Tibial nerve (tissue), 4 donors: Measurements from ENCODE around the gene LATS2. TPM values are rescaled to one million over a fixed set of nuclear protein-coding genes. Genes with fewer than 3 reads are reported as not detected.

Experiments
- DNase-seq, 2 donors: peaks; one replicate each; pipeline ENCODE4 v3.0.0-alpha.2; 2019; ENCODE audit warnings: low spot score in 2 of 2
- H3K27ac ChIP-seq, 4 donors: fragments of 200-600 bp; sonication (generic) in 3 of 4; one replicate each; pipeline ENCODE4 v1.5.1; 2017 to 2019; ENCODE audit warnings: mild to moderate bottlenecking in 1 of 4
- H3K27me3 ChIP-seq, 2 donors: fragments of 200-600 bp; sonication (generic) in 1 of 2; one replicate each; pipeline versions ENCODE4 v1.5.1 to v1.6.0; 2017 to 2019
- H3K36me3 ChIP-seq, 3 donors: fragments of 200-600 bp; sonication (generic); one replicate each; pipeline ENCODE4 v1.5.1; 2018 to 2019
- H3K4me1 ChIP-seq, 4 donors: fragments of 200-600 bp; sonication (generic) in 3 of 4; one replicate each; pipeline ENCODE4 v1.5.1; 2017 to 2019
- H3K4me3 ChIP-seq, 4 donors: fragments of 200-600 bp; sonication (generic) in 3 of 4; one replicate each; pipeline ENCODE4 v1.5.1; 2017 to 2019; ENCODE audit warnings: mild to moderate bottlenecking in 1 of 4, moderate library complexity in 1 of 4
- H3K9me3 ChIP-seq, 4 donors: fragments of 200-600 bp; sonication (generic) in 3 of 4; one replicate each; pipeline ENCODE4 v1.5.1; 2017 to 2019
- CTCF ChIP-seq, 5 experiments: fragments of 200-600 bp in 3 of 5; fragments of 450-650 bp in 2 of 5; sonication (generic) in 3 of 5; IDR thresholded peaks; one replicate each; pipeline ENCODE4 v1.5.1; 2016 to 2019; ENCODE audit warnings: antibody characterized with exemption in 5 of 5, mild to moderate bottlenecking in 3 of 5, moderate library complexity in 2 of 5
- EP300 ChIP-seq, 2 donors: sonication (generic); formaldehyde crosslinking; IDR thresholded peaks; one replicate each; pipeline ENCODE4 v1.6.1; 2017; ENCODE audit warnings: antibody characterized with exemption in 2 of 2, mild to moderate bottlenecking in 1 of 2
- POLR2A ChIP-seq, 2 donors: fragments of 450-650 bp; IDR thresholded peaks; one replicate each; pipeline ENCODE4 v1.6.1; 2017; ENCODE audit warnings: antibody characterized with exemption in 2 of 2, mild to moderate bottlenecking in 2 of 2, moderate library complexity in 2 of 2
- WGBS, 2 donors: methylation state at CpG; one replicate each; pipeline ENCODE4 v1.1.5; 2018; 5-methylcytosine and 5-hydroxymethylcytosine counted together
- total RNA-seq, 4 donors: library from RNA; depleted of rRNA; stranded (reverse); fragments of >200 nt; gene quantifications; one replicate each; pipeline ENCODE4 v1.1.0, GENCODE V29; 2016

LATS2 gene
- total RNA-seq, 4 donors from 2014 or later, result 40.2 to 49.4 (median 42.3) TPM

GRCh38 chr13:21101865-21102576 is 40.6 kb upstream of the LATS2 start:
- Histone ChIP-seq H3K27me3 (no peaks in the 10 kb centered on the region), H3K9me3 (no peaks in the 10 kb centered on the region), H3K36me3 (no peaks in the 10 kb centered on the region), H3K4me1 (no peaks in the 10 kb centered on the region), H3K27ac (no peak overlapping the region), H3K4me3 (no peak overlapping the region)
- TF ChIP-seq EP300 (IDR thresholded peaks at IDR 0.05) (no peak), POLR2A (IDR thresholded peaks at IDR 0.05) (no peak), CTCF (IDR thresholded peaks at IDR 0.05) (no peak)
- WGBS, 2 donors, result 83 to 92% methylated on average over 12 of the region's 12 CpGs
- no peak for DNase-seq

GRCh38 chr13:21100994-21101757 is 39.8 kb upstream of the LATS2 start:
- TF ChIP-seq EP300 (IDR thresholded peaks at IDR 0.05) (no peak), CTCF (IDR thresholded peaks at IDR 0.05) (no peak), POLR2A (IDR thresholded peaks at IDR 0.05) (no peak)

GRCh38 chr13:21100211-21100610 is 38.8 kb upstream of the LATS2 start:
- 86 to 90% methylated on average over 7 of the region's 7 CpGs for WGBS, 2 donors
- H3K36me3 ChIP-seq, result no peaks in the 10 kb centered on the region
- no peak for DNase-seq
- H3K27me3 ChIP-seq, result no peaks in the 10 kb centered on the region
- H3K9me3 ChIP-seq, result no peaks in the 10 kb centered on the region
- H3K27ac ChIP-seq, result no peak overlapping the region
- no peaks in the 10 kb centered on the region for H3K4me1 ChIP-seq
- H3K4me3 ChIP-seq, result no peak overlapping the region
- TF ChIP-seq CTCF (IDR thresholded peaks at IDR 0.05), result no peak
- no peak for TF ChIP-seq POLR2A (IDR thresholded peaks at IDR 0.05)
- no peak for TF ChIP-seq EP300 (IDR thresholded peaks at IDR 0.05)

More at GRCh38 chr13:21100994-21101757, 39.8 kb upstream of the LATS2 start:
- no peak overlapping the region for H3K4me3 ChIP-seq
- no peaks in the 10 kb centered on the region for H3K4me1 ChIP-seq
- H3K36me3 ChIP-seq, result no peaks in the 10 kb centered on the region
- H3K27ac ChIP-seq, result no peak overlapping the region
- no peaks in the 10 kb centered on the region for H3K27me3 ChIP-seq
- H3K9me3 ChIP-seq, result no peaks in the 10 kb centered on the region
- DNase-seq, result no peak
- whole genome bisulfite sequencing, 2 donors, result 66 to 68% methylated on average over 12 of the region's 12 CpGs

GRCh38 chr13:21095311-21095710 is 33.9 kb upstream of the LATS2 start:
- no peak overlapping the region for H3K4me3 ChIP-seq
- WGBS, 2 donors, result 62 to 73% methylated on average over 1 of the region's 1 CpG
- no peak overlapping the region for H3K27ac ChIP-seq
- H3K27me3 ChIP-seq, result no peaks in the 10 kb centered on the region
- no peak for TF ChIP-seq EP300 (IDR thresholded peaks at IDR 0.05)
- no peak for TF ChIP-seq CTCF (IDR thresholded peaks at IDR 0.05)
- TF ChIP-seq POLR2A (IDR thresholded peaks at IDR 0.05), result no peak
- no peaks in the 10 kb centered on the region for H3K36me3 ChIP-seq
- H3K4me1 ChIP-seq, result no peaks in the 10 kb centered on the region
- H3K9me3 ChIP-seq, result no peaks in the 10 kb centered on the region
- DNase-seq, result no peak

- TF ChIP-seq EP300 (IDR thresholded peaks at IDR 0.05), result no peak
- WGBS, 2 donors, result 80 to 87% methylated on average over 3 of the region's 3 CpGs
- Histone ChIP-seq H3K4me3 (no peak overlapping the region), H3K27me3 (no peaks in the 10 kb centered on the region), H3K9me3 (no peaks in the 10 kb centered on the region), H3K36me3 (no peaks in the 10 kb centered on the region), H3K27ac (no peak overlapping the region), H3K4me1 (no peaks in the 10 kb centered on the region)
- no peak for DNase-seq
Measured at GRCh38 chr13:21089830-21090229, 28.4 kb upstream of the LATS2 start.
